ENCODE measurements around the gene SMPDL3B. TPM values are rescaled to one million over a fixed set of nuclear protein-coding genes. Genes with fewer than 3 reads are reported as not detected.
"Not testable (repeated sequence)": the region's sequence is repeated elsewhere in the genome, so short reads cannot be mapped to it uniquely, and the experiment has no call there.

SMPDL3B gene
- total RNA-seq, 1 experiment from 2014 or later, result not detected

GRCh38 chr1:27970401-27970800, 35.6 kb downstream of the SMPDL3B start:
- peak; percentile 42 for DNase-seq (ENCODE audit: low spot score)

GRCh38 chr1:27971674-27972073, 36.9 kb downstream of the SMPDL3B start:
- DNase-seq (ENCODE audit: low spot score), result no peak

- DNase-seq (ENCODE audit: low spot score), result no peak
Measured at GRCh38 chr1:27972141-27972540, 37.3 kb downstream of the SMPDL3B start.

GRCh38 chr1:27973771-27974416, 39.1 kb downstream of the SMPDL3B start:
- no peak for DNase-seq (ENCODE audit: low spot score)

- no peak for DNase-seq (ENCODE audit: low spot score)
Measured at GRCh38 chr1:27974417-27974781, 39.6 kb downstream of the SMPDL3B start.

- peak; percentile 26 for DNase-seq (ENCODE audit: low spot score)
Measured at GRCh38 chr1:27979151-27979858, 44.5 kb downstream of the SMPDL3B start.

- DNase-seq (ENCODE audit: low spot score), result no peak
Measured at GRCh38 chr1:27979859-27980201, 45.0 kb downstream of the SMPDL3B start.

- no peak for DNase-seq (ENCODE audit: low spot score)
Measured at GRCh38 chr1:27980216-27980845, 45.5 kb downstream of the SMPDL3B start.

GRCh38 chr1:27981145-27981544, 46.3 kb downstream of the SMPDL3B start:
- DNase-seq (ENCODE audit: low spot score), result no peak

GRCh38 chr1:27990920-27991537, 56.2 kb downstream of the SMPDL3B start:
- DNase-seq (ENCODE audit: low spot score), result no peak

- no peak for DNase-seq (ENCODE audit: low spot score)
Measured at GRCh38 chr1:27992276-27992675, 57.5 kb downstream of the SMPDL3B start.

GRCh38 chr1:27993241-27993640, 58.4 kb downstream of the SMPDL3B start:
- DNase-seq (ENCODE audit: low spot score), result no peak

GRCh38 chr1:27994060-27994459, 59.3 kb downstream of the SMPDL3B start:
- no peak for DNase-seq (ENCODE audit: low spot score)

- not testable (repeated sequence) for DNase-seq (ENCODE audit: low spot score)
Measured at GRCh38 chr1:27994526-27994925, 59.7 kb downstream of the SMPDL3B start.

- DNase-seq (ENCODE audit: low spot score), result no peak
Measured at GRCh38 chr1:27999055-27999454, 64.3 kb downstream of the SMPDL3B start.

GRCh38 chr1:28002600-28002999, 67.8 kb downstream of the SMPDL3B start:
- DNase-seq (ENCODE audit: low spot score), result no peak

- DNase-seq (ENCODE audit: low spot score), result not testable (repeated sequence)
Measured at GRCh38 chr1:28003117-28003516, 68.3 kb downstream of the SMPDL3B start.

Other genes starting within 250 kb of the SMPDL3B start
- gene FAM76A, start 209.0 kb upstream of the SMPDL3B start, total RNA-seq (2014; rRNA removed; shearing (Covaris generic)), result 8.6 and 9.4 TPM in 2 replicates
- gene STX12, start 161.8 kb upstream of the SMPDL3B start, total RNA-seq (2014; rRNA removed; shearing (Covaris generic)), result 18.9 and 22.8 TPM in 2 replicates
- 35.6 and 37.2 TPM in 2 replicates for gene PPP1R8, start 104.2 kb upstream of the SMPDL3B start, total RNA-seq (2014; rRNA removed; shearing (Covaris generic))
- not detected in 2 replicates for gene THEMIS2, start 62.5 kb upstream of the SMPDL3B start, total RNA-seq (2014; rRNA removed; shearing (Covaris generic))
- gene RPA2, start 20.4 kb upstream of the SMPDL3B start, total RNA-seq (2014; rRNA removed; shearing (Covaris generic)), result 49.0 and 60.3 TPM in 2 replicates
- 0.96 and 2.3 TPM in 2 replicates for gene XKR8, start 25.0 kb downstream of the SMPDL3B start, total RNA-seq (2014; rRNA removed; shearing (Covaris generic))
- 6.8 and 10.4 TPM in 2 replicates for gene EYA3, start 153.6 kb downstream of the SMPDL3B start, total RNA-seq (2014; rRNA removed; shearing (Covaris generic))
- gene PTAFR, start 241.7 kb downstream of the SMPDL3B start, total RNA-seq (2014; rRNA removed; shearing (Covaris generic)), result not detected in 2 replicates